ENCODE results near the gene ENTPD5. TPM values are rescaled to one million over a fixed set of nuclear protein-coding genes. Genes with fewer than 3 reads are reported as not detected.
A peak's percentile ranks its signal among the peaks of the same experiment; 100 is the strongest.

Gene ENTPD5, protein sequence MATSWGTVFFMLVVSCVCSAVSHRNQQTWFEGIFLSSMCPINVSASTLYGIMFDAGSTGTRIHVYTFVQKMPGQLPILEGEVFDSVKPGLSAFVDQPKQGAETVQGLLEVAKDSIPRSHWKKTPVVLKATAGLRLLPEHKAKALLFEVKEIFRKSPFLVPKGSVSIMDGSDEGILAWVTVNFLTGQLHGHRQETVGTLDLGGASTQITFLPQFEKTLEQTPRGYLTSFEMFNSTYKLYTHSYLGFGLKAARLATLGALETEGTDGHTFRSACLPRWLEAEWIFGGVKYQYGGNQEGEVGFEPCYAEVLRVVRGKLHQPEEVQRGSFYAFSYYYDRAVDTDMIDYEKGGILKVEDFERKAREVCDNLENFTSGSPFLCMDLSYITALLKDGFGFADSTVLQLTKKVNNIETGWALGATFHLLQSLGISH
- polyA plus RNA-seq (ENCODE audit: insufficient read depth in 1 of 5, insufficient read length in 5 of 5, low replicate concordance in 1 of 5) = 10 to 100 TPM; 13.7 to 18.2 (median 15.4) TPM
- long read RNA-seq, donor 1, partial matches to known transcripts = 5 of 5 reads
- long read RNA-seq, donor 1, other reads (novel, unspliced or antisense) = 0 of 5 reads
- long read RNA-seq, donor 2 = 0 reads
- long read RNA-seq, donor 3, partial matches to known transcripts = 24 of 24 reads
- long read RNA-seq, donor 3, other reads (novel, unspliced or antisense) = 0 of 24 reads
- long read RNA-seq, donor 4, full-length matches to known transcripts = 2 of 2 reads
- long read RNA-seq, donor 4, partial matches to known transcripts = 0 of 2 reads
- long read RNA-seq, donor 4, other reads (novel, unspliced or antisense) = 0 of 2 reads
- long read RNA-seq, donor 5, full-length matches to known transcripts = 1 of 1 reads
- long read RNA-seq, donor 5, partial matches to known transcripts = 0 of 1 reads
- long read RNA-seq, donor 5, other reads (novel, unspliced or antisense) = 0 of 1 reads
- long read RNA-seq, donor 6 = 0 reads
- long read RNA-seq, donor 7, partial matches to known transcripts = 13 of 13 reads
- long read RNA-seq, donor 7, other reads (novel, unspliced or antisense) = 0 of 13 reads
- long read RNA-seq, donor 8, full-length matches to known transcripts = 1 of 1 reads
- long read RNA-seq, donor 8, partial matches to known transcripts = 0 of 1 reads
- long read RNA-seq, donor 8, other reads (novel, unspliced or antisense) = 0 of 1 reads

DNA sequence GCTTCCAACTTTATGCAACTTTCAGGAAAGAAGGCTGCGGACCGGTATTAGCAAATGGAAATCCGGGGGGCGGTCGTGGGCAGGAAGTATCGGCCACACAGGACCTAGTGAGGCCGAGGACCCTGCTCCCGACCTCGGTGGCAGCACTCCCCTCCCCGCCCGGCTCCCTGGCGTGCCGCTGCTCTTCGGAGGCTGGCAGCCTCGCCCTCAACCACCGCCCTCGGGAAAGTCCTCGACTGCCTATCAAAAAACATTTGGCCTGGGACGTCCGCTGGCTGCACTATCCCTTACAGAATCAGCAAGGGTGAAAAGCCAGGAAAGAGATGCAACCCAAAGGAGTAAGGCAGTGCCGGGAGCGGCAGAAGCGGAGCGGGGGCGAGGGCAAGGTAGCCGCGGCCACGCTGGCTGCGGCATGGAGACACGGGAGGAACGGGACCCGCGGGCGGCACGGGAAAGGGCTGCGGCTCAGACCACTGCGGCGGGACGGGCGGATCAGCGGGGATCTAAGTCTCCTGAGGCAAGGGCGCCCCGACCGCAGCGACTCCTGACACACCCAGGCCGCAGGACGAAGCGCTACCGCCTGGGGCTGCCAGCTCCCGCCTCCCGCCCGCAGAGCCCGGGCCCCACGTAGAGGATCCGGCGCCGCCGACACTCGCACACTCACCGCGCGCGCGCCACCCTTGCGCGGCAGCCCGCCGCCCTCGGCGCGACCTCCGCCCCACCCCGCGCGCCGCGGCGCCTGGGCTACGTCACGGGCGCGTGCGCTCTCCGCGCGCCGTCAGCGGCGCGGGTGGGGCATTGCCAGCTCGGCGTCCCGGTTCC is at the start of gene ENTPD5, which contains the start of gene BBOF1:
ENTPD5 (minus strand) TSS at position 703 of the 822 bp plus-strand sequence. CDS start 31,186 bp downstream, outside the sequence.
BBOF1 (plus strand) TSS at position 764 of the 822 bp plus-strand sequence. CDS start 130 bp downstream, outside the sequence.
- peak; percentile 89 to 90 for DNase-seq

DNA sequence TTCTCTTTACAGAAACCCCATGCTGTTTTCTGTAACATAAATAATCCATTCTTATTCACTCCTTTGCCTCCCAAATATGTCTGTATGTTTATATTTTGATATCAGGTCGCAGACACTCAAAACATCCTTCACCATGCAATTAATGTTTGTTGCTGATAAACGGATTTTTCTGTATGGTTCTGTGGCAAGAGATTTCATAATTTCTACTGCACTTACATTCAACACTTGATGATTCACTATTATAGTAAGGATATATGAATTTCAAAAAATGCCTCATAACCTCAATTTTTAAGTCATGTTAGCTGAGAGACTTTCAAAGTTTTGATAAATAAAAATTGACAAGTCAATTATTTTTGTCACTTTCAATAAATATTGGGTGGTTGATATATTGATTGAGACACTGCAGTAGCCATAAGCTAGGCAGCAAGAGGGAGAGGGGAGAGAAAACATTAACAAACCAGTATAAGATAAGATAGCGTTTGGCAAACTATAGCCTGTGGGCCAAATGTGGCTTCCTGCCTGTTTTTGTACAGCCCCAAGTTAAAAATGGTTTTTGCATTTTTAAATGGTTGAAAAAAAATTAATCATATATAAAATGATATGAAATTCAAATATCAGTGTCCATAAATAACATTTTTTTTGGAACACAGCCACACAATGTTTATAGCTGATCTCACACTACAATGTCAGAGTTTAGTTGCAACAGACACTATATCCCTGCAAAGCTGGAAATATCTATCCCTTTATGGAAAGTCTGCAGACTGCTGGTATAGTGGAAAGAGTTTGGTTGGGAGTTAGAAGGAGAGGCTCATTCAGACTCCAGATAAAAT is 46.9 kb upstream of the ENTPD5 start:
- peak in 1 of 2 donors; percentile 9 for DNase-seq

DNA sequence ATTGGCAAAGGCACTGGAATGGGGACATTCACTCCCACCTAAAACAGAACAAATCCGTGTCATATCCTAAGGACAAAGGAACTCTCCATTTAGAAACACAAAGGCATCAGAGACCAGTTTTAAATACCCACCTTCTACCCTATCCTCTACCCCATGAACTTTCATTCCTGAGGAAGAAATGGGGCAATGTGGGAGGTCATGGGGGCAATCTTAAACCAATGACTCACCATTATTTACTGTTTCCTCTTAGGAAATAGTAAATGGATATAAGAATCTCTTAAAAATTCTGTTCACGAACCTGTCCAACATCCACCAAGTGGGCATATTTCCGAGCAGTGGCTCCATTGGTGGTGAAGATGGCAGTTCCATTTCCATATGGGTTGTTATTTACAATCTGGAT is 45.8 kb upstream of the ENTPD5 start:
- no peak for DNase-seq

DNA sequence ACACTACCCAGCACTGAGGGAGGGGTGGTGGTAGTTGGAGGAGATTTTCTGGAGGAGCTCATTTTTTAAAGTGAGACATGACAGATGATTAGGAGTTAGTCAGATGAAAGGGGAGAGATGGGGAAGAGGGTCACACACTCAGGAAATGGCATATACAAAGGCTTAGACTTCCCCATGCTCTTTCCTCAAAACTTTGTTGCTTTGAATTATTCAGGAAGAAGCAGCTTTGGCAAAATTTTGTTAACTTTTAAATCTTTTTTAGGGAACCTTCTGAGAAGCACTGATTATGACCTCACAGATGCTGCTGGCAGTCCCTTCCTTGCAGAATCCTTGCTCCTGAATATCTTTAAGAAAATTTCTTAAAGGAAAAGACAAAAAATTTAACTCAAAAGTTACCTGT is 45.3 kb upstream of the ENTPD5 start:
- DNase-seq = no peak

DNA sequence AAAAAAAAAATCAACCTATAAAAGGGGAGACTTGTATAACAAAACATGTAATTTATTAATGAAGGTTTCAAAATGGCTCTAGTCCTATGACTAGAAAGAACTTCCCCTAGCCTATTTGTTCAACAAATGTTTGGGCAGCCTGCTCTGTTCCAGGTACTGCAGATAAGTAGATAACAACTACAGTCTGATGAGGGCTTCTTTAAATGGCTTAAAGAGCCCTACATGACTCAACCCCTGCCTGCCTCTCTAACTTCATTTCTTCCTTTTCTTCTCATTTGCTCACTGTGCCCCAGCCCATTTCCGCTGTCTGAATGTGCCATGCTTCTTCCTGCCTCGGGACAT is 43.7 kb upstream of the ENTPD5 start:
- DNase-seq = no peak

DNA sequence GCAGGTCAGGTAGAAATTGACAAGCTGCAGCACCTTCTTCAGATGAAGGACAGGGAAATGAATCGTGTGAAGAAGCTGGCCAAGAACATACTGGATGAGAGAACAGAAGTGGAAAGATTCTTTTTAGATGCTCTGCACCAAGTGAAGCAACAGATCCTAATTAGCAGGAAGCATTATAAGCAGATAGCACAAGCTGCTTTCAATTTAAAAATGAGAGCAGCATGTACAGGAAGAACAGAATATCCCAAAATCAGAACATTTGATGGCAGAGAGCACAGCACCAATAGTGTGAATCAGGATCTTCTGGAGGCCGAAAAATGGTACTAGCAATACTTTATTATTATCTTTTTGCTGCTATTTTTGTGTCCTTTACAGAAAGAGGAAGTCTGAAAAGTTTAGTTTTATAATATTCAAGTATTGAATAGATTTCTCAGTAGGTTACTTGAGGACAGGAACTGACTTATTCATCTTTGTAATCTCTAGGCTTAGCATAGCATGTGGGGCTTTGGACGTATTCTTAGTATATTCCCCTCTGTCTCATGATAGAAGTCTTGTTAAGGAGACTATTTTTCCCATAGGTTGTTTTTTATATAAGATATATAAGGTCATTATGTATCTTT is 30.9 kb upstream of the ENTPD5 start:
- DNase-seq = no peak

DNA sequence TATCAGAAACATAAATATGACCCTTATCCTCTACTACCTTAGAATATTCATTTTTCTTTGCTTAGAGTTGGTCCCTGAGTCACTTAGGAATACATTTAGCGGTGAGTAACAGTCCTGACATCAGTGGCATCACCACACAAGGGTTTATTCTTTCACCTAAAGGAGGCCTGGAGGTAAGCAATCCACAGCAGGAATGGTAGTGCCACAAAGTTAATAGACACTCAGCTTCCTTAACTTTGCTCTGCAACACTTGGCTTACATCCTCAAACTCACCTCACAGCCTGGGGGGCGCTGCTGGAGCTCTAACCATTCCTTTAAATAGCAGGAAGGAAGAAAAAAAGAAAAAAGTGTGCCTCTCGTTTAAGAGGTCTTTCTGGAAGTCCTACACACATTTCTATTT is 29.2 kb upstream of the ENTPD5 start:
- DNase-seq = no peak

DNA sequence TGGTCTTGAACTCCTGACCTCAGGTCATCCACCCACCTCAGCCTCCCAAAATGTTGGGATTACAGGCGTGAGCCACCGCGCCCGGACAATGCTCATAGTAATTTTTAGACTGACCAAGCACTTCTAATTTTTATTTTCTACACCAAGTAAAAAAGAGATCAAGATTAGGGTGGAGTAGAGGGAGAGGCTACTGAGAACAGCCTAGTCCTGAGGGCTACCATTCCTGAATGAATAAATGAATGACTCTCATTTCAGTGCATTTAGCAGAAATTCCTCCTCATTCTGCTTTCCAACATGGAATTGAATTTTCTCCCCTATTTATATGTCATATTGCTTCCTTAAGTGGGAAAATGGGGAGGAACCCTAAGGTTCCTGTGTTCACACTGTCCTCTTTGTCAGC is 26.4 kb upstream of the ENTPD5 start:
- DNase-seq = no peak

DNA sequence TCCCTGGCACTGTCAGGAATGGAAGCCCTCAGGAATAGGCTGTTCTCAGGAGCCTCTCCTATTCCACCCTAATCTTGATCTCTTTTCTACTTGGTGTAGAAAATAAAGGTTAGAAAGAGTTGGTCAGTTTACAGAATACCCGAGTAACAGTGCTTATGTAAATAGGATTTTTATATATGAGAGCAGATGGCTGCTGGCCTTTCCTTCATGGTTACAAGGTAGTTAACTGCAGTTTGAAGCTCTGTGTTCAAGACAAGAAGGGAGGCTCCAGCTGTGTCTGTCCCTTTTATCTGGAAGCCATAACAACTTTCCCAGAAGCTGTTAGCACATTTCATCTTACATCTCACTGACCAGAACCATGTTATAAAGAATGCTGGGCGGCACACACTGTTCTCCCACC is 23.2 kb upstream of the ENTPD5 start:
- DNase-seq = no peak

DNA sequence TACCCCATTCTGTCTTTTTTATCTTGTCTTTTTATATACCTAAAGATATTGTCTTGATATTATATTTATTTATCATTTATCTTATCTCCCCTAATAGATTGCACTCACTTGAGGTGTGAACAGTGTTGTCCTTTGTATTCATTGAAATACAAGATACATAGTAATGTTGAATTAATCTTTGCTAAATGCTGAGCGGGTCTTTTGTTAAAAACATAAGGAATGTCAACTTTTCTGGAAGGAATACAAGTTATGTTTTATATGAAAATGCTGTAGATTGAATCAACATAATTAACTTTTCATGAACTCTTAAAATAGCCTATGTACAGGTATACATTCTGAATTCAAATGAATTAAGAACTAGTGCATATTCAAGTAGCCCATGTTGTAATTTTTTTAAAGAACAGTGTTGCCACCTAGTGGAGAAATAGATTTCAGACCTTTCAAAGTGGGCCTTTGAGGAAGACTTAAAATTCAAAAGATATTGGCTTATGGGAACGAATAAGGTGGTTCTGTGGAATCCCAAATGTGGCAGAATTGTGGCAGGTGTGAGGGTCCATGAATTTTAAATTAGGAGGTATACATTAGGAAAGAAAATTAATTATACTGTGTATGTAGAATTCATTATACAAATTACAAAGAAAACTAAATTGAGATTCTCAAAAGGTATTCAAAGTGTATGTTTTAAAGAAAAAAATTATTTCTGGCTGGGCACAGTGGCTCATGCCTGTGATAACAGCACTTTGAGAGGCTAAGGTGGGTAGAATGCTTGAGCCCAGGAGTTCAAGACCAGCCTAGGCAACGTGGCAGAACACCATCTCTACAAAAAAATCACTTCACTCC is 19.2 kb upstream of the ENTPD5 start:
- peak; percentile 8 to 27 for DNase-seq

DNA sequence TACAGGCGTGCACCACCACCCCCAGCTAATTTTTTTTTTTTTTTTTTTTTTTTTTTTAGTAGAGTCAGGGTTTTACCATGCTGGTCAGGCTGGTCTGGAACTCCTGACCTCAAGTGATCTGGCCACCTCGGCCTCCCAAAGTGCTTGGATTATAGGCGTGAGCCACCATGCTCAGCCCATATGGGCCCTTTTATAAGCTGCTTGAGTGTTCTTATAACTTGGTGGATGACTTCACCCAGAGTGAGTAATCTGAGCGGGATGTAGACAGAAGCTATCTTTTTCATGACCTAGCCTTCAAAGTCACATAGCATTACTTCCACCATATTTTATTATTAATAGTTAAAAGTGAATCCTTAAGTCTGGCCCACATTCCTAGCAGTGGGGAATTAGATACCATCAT is 16.5 kb upstream of the ENTPD5 start:
- DNase-seq = no peak

DNA sequence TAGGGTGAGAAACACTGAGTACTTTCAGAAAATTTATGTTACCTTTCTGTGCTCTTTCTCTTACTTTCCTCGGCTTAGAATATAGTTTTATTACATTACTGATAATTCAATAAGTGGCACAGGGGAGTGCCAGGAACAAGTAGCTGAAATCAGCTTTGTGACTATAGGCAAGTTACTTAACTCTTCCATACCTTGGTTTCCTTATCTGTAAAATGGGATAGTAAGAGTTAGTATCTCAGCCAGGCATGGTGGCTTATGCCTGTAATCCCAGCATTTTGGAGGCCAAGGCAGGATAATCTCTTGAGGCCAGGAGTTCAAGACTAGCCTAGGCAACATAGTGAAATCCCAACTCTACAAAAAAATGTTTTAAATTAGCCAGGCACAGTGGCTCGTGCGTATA is 15.5 kb upstream of the ENTPD5 start:
- no peak for DNase-seq

DNA sequence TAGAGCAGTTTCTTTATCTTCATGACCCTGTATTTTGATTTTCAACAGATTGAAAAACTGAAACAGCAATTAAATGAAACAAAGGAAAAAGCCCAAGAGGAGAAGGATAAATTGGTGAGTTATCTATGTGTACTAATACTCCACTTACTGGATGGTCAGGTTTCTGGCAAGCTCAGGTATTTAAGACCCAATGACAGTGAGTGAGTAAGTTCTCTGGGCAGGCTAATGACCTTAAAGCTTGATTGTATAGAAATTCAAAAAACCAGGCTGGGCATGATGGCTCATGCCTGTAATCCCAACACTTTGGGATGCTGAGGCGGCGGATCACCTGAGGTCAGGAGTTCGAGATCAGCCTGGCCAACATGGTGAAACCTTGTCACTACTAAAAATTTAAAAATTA is 10.0 kb upstream of the ENTPD5 start:
- no peak for DNase-seq

DNA sequence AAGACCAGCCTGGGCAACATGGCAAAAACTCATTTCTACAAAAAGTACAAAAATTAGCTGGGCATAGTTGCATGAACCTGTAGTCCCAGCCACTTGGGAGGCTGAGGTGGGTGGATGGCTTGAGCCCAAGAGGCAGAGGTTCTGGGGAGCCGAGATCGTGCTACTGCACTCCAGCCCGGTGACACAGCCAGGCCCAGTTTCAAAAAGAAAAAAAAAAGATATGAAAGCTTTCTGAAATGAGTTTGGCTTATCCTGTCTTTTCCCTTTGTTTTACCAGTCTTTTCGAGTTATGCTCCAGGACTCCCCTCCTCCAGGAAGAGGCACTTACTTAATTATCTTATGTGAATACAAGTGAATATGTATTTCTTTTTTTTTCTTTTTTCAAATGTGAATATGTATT is 3.3 kb upstream of the ENTPD5 start:
- DNase-seq = no peak

DNA sequence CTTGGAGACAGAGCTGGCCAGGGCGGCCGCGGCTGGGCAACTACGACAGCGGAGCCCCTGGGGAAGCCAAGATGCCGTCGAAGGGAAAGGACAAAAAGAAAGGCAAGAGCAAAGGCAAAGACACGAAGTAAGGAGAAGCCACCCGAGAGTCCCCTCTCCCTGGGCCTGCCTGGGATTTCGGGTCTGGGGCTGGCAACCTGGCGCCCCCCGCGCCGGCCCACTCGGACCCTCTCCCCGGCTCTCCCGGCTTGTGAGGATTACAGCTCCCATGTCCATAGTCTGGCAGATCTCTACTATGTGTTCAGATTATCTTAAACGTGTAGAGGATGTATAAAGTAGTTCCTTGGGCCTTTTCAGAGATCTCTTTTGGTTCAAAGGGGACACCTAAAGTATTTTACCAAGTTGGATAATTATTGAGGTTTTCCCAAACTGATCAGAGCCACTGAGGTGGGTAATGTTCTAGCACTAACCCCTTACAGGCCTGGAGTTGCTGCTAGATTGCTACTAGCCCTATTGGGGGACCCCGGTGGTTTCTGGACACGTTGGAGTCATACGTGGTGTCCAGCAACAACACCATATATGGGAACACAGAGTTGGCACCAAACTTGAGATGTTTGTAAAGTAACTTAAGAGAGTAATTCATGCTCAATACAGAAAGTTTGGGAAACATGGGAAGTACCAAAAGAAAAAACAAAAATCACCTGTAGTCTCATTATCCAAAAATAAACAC is 485 bp upstream of the ENTPD5 start:
- DNase-seq = peak; percentile 38 to 69

DNA sequence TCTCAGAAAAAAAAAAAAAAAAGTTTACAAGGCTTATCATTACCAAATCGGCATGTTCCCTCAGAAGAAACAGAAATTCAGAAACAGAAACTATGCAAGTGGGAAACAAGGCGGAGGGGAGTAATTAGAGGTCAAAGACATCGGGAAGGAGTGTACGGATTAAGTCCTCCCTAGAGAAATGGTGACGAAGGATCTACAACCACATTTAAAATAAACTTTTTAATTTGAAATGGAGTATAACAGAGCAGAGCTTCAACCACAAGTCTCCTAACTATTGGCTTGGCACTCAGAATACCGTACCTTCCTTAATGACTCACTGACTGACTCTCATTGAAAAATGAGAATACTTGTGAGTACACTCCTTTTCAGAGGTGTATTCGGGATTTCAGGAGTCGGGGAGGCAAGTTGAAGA is 908 bp downstream of the ENTPD5 start:
- DNase-seq = peak in 1 of 2 donors; percentile 56

DNA sequence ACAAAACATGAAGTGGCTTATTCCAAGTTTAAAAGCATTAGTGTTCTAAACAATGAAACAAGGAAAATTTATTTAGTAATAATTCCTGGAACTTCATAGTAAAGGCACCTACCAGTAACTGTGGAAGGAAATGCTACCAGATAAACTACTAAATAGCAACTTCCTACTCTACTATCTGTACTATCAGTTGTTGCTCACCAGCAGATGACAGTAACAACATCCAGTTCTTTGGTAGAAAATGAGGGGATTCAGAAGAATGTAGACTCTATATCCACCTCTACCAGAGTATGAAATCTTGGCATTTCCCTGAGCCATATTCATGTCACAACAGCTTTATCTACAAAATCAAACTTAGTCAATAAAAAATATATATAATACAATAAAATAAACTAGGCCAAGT is 3.1 kb downstream of the ENTPD5 start:
- no peak for DNase-seq

DNA sequence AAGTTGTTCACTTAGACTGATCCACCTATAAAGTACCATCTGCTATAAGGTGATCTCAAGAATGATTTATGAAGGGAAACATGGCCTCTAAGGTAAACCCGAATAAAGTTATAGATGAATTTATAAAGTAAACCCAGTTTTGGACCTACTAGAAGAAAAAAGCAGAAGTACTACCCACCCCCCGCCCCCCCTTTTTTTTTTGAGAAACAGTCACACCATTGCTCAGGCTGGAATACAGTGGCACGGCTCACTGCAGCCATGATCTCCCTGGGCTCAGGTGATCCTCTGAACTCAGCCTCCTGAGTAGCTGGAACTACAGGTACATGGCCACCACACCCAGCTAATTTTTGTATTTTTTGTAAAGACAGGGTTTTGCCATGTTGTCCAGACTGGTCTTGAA is 3.9 kb downstream of the ENTPD5 start:
- no peak for DNase-seq

Measured in right lung (tissue), 10 donors.